HG02798 (cell line): ENCODE results near the gene RNASEL.

Experiments
- ATAC-seq: cut with Tn5 transposase; IDR thresholded peaks from one replicate; pipeline ENCODE4 v1.9.1; 2021; ENCODE audit warnings: mild to moderate bottlenecking; ENCODE audit not compliant: unreplicated experiment, poor library complexity

RNASEL gene

DNA sequence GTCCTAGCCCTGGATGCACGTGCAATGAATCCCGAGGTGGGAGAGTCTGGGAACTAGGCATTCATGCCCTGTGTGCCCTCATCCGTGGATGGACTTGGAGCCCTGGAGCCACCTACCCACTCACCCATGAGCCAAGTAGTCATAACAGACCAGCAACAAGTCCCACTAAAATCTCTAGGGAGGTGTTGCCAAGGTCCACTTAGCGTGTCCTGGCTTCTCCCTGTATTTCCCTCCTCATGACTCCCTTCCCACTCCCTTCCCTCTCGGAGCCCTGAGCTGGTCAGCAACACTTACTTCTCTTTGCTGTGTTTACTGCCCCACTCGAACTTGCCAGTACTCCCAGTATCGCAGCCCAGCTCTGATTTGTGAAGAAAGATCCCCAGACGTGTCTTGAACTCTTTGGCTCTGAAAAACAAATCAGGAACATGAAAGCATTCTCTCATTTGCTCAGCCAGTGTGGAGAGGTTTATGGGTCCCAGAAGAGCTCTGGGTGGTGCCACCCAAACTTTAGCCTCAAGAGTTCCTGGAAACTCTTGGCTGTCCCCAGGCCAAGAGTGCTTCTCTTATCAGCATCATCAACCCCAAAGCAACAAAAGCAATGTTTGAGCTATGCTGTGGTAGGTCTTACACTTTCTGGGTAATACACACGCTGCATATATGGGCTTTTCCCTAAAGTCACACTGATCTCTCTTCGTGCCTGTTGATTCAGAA is 14.0 kb upstream of the RNASEL start:
- no peak for ATAC-seq

DNA sequence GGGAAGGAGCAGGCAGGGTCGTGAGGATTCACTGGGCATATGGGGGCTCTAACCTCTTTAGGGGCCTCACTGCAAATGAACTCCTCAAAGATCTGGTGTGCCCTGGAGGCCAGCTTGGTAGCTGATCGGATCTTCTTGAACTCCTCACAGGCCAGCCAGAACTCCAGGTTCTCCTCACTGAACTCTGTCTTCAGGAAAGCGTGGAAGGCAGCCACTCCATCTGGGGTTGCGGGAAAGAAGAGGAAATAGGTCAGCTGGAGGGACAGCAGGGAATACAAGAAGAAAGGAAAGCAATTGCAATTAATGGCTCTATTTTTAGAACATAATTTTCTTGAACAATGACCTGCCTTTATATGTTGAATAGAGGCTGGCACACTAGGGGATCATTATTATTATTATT is 12.9 kb upstream of the RNASEL start:
- no peak for ATAC-seq

DNA sequence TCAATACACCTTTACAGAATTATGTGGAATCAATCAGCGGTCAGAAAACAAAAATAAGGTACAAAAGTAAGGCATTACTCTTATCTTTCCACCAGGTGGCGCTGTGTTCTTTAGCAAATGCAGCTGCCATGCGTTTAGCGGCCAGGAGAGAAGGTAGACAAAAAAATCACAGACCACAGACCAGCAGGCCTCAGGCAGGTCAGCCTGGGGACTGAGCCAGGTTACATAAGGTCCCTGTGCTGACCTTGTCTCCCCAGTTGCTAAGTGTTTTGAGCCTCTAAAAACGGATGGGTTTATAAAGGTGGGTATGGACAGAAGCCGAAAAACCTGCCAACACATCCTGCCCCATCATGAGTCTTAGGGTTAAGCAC is 12.3 kb upstream of the RNASEL start:
- no peak for ATAC-seq

DNA sequence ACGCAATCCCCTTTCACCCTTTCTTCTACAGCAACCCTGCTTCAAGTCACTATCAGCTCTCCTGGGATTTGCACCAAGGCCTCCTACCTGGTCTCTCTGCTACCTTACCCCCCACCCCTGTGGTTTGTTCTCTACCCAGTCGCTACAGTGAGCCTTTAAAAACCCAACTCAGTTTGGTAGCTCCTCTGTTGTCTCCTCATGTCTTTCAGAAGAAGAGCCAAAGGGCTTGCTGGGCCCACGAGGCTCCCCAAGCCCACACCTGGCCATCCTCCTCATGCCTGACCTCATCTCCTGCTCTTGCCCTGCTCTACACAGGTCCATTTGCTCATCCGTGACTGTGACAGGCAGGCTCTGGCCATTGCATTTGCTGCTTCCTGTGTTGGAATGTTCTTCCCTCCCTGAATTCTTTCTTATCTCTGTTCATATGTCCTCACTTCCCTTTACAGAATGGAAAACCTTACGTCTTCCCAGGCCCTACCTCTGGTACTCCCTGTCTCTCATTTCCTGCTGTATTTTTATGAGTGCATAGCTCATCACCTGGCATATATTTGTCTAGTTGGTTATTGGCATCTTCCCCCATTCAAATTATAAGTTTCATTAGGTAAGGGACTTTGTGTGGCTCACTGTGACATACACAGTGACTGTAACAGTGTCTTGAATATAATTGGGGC is 11.8 kb upstream of the RNASEL start:
- ATAC-seq = no peak

DNA sequence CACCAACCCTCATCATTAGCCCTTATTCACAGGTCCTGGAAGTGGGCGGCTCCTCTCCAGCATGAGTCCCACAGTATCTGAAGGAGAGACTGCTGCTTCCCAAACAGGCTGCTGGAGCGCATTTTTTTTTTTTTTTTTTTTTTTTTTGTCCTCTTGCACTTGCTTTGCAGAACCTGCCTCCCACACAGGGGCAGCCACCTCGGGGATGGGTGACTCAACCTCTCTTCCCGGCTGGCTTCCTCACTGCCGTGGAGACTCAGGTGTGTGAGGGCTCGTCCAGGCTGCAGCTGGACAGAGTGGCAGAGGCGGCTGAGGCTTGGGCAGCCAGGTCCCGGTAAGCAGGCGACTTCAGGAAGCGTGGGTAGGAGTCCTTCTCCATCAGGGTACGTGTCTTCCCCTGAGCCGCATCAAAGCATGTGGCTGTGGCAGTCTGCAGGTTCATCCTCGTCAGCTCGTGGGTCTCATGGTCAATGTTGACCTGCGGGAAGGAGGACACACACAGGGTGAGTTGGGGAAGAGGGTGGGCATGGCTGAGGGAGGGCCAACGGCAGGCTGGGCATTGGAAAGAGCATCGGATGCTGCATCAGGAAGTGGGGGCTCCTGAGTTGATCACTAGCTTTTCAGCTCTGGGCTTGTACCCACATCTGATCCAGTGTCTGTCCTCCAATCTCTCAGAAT is 11.1 kb upstream of the RNASEL start:
- no peak for ATAC-seq

DNA sequence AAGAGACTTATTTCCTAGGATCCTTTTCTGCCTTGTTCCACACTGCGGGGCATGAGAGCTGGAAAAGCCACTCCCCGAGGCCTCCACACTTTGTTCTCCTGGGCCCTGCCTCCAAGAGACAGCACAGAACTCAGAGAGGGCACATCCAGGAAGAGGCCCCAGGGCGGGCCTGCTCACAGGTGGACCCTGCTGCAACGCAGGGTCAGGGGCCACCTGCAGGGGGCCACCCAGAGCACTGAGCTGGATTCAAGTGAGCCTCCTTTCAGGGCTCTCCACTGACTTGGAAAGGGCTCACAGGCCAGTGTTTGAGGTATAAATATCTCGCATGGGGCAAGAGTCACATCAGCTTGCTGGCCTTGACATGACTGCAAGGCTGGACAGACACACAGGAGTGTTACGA is 10.3 kb upstream of the RNASEL start:
- ATAC-seq = no peak

DNA sequence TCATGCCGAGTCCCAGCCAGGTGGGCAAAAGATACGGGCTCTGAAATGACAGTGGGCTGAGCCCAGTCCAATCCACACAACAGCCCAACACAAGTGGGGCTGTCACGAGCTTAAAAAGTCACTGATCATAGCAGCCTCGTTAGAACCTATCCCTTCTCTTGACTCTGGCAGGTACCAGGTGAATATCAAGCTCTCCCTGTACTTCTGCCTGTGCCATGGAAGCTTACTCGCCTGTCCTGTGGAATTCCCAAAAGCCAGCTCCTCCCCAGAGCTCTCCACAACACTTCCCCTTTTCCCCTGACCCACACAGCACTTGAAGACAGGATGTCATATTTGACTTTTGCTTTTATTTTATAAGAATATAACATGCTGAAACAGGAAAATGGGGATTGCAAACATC is 9.2 kb upstream of the RNASEL start:
- ATAC-seq = no peak

DNA sequence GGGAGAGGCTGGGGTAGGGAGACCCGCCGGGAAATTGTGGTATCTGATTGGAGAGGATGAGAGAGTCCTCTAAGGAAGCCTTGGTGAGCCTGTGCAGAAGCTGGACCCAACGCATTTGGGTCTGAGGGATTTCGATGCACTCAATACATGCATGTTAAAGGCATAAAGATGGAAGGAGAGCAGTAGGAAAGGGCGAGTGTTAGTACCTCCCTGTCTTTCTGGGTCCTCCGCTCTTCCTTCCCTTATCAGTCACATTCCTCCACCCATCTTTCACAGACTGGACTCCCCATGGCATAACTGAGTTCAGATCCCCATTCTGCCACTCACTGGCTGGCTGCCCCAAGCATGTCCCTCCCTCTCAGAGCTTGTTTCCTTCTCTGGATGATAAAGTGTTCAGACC is 7.9 kb upstream of the RNASEL start:
- ATAC-seq = no peak

DNA sequence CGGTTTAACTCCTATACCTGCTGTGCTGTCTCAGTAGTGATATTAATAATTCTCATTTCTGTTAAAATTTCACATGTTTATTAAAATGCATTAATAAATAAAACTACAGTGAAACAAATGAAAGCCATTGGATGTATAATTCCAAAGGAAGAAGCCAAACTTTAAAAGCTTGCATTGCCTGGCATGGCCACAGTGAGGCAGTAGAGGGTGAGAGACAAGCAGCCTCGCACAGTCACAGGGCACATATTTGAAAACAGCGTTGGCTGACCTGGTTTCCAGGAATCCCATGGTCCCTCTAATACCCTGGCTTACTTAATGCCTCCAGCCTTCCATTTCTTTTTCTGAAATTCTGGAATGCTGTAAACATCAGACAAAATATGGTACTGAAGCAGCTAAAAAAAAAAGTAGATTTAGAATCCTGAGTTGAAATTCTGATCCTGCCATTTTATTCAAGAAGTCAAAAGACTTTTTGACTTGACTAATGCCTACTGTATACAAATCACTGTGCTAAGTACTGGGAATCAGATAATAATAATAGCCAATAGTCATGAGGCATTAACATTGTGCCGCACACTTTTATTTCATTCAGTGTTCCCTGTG is 6.7 kb upstream of the RNASEL start:
- peak; percentile 39 for ATAC-seq

DNA sequence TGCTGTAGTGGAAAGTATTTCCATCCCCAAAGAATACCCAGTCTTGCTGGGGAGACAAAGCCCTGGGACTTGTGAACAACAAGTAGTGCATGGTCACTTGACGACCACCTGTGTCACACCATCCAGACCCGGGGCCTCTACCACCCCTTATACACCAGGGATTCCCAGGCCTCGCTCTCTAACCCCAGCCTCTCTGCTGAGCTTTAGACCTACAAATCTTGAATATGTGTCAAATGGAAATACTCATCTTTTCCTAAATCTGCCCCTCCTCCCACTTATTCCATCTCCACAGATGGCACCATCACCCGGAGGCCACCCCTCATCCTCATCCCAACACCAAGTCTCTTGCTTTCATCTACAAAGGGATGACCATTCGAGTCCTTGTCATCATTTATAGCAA is 875 bp upstream of the RNASEL start:
- no peak for ATAC-seq

DNA sequence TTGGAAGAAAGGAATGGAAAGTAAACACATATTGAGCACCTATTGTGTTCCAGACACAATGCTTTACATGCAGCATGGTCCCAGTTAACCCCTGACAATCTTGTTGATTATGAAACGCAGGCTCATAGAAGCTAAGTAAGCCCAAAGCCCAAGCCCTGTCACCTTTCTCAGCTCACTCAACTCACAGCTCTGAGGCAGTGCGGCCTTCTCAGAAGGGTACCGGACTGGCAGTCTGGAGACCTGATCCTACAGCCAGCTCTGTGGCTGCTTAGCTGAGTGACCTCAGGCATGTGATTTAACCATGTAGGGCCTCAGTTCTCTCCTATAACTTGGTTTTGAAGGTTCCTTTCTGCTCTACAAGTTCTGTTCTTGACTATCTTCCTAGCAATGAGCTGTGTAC is 464 bp upstream of the RNASEL start:
- ATAC-seq = no peak

DNA sequence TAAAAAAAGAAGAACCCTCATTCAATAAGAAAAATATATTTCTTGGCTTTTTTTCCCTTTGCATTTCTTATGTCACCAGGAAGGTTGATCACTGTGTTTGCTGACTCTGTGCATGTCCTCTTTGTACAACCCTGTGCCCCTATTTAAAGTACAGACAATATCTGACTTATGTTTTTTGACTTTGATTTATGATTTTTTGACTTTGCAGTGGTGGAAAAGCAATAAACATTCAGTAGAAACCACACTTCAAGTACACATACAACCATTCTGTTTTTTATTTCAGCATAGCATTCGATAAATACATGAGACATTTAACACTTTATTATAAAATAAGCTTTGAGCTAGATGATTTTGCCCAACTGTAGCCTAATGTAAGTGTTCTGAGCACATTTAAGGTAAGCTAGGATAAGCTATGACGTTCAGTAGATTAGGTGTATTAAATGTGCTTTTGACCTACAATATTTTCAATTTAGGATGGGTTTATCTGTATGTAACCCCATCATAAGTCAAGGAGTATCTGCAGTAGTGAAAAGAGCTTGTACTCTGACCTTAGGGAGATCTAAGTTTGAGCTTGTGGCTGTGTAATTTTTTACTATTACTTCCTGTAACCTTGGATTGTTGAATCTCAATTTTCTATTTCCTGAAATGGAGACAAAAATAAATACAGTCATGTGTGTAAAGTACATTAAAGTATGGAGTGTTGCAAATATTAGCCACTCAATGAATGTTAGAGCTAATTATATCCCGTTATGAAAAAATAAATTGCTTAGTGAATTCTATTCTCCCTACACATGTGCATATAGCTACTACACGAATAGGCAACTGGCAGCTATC is 1.2 kb downstream of the RNASEL start:
- no peak for ATAC-seq

DNA sequence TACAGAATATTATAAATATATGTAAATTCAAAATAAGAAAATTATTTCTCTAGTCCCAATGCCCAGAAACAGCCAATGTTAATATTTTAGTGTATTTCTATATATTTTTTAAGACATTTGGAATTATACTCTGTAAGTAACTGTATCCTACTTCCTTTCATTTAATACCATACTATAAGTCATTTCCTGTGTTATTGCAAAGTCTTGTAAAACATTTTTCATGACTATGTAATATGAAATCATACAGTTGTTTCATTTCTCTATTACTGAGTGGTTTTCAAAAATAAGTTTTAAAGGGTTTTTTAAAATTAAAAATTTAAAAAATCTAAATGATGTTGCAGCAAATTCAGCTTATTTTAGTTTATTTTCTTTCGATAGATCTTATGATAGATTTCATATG is 2.0 kb downstream of the RNASEL start:
- ATAC-seq = no peak

DNA sequence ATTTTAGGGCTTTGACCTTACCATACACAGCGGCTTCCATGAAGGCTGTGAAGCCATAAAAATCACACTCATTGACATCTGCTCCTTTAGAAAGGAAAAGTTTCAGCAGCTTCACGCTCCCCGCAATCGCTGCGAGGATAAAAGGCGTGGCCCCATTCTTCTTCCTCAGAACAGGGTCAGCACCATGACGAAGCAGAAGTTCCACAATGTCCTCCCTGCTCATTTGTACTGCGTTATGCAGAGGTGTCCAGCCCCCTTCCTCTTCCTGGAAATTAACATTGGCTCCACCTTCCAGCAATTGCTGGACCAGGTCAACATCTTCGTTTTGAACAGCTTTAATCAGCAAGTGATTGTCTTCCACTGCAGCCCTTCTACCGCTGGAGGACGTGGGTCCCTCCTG is 2.7 kb downstream of the RNASEL start:
- ATAC-seq = no peak

DNA sequence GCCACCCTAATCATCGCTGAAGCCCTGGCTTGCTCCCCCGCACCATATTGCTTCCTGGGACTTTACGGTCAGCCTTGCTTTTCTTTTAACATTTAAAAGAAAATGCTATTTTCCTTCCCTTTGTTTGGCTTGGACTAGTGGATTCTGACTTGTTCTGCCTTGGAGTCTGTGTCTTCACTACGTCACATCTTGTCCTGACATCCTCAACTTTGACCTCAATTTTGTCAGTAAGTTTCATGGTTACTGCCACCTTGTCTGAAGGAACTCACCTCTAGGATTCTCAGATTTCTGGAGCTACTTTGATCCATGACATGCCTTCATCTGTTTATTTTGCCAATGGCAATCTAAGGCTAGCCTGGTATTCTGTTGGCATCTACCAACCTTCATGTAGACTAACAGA is 4.3 kb downstream of the RNASEL start:
- no peak for ATAC-seq

DNA sequence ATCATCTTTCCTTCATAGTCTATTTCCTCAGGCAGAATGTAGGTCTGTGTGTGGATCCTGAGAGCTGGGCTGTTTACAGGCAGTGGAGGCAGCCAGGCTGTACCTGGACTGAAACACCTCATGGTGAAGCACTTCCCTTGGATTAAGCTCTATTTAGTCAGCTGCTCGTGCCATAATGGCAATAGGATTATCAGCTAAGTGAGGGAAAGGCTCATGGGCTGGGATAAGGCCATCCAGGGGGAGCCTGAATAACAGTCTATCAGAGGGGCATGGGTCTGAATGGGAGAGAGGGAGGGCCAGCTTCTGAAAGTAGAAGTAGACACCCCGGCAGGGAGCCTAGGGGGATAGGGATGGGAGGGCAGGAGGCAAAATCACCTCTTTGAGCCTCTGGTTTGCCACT is 8.3 kb downstream of the RNASEL start:
- no peak for ATAC-seq

DNA sequence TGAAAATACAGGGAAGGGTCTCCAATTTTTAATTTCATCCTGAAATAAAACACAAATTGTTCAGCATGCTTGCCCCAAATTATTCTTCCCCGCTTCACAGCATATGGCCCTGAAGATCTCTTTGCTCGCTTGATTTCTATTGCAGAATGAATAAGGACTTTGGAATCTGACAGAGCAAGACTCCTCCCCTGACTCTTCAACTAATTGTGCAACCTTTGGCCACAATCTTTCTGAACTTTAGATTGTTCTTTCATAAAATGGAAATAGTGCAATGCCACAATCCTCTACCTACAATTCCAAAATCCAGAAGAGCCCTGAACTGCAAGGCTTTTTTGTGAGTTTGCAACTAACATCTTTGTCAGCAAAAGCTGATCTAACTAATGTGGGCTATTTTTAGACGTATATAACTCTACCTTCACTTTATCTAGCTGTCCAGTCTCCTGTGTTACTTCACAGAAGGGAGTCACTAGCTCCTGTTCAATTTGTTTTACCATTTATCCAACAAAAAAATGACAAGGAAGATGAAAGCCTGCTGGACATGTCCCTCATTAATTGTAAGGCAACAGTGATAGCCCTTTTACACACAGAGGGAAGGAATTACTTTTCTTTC is 13.4 kb downstream of the RNASEL start:
- no peak for ATAC-seq

DNA sequence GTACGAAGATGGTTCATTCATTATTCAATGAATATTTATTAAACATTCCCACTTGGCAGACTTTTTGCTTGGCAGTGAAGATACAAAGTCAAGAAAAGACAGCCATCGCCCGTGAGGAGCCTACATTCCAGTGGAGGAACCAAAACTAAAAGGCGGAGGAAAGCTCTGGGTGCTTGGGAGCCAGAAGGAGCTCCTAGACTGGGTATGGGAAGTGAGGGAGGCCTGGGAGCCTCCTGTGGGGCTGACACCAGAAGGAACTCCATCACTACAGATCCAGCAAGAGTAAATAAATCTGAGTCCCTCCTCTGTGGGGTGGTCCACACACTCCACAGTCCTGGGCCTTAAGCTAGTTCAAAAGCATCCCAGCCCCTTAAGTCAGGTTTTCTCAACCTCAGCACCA is 14.9 kb downstream of the RNASEL start:
- ATAC-seq = no peak

DNA sequence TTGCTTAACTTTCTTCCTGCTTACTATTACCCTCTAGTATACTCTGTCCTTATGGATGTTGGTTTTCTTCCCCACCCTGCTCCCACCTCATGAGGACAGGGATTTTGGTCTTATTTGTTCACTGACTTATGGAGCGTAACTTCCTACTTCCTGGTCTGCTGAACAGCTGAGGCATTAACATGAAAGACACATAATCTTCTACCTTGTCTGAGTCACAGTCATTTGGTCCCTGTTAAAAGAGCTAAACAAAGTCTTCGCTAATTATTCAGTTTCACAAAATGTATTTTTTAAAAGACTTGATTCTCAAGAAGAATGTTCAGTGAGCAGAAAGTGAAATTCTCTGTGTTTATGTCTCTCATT is 18.5 kb downstream of the RNASEL start:
- ATAC-seq = no peak

DNA sequence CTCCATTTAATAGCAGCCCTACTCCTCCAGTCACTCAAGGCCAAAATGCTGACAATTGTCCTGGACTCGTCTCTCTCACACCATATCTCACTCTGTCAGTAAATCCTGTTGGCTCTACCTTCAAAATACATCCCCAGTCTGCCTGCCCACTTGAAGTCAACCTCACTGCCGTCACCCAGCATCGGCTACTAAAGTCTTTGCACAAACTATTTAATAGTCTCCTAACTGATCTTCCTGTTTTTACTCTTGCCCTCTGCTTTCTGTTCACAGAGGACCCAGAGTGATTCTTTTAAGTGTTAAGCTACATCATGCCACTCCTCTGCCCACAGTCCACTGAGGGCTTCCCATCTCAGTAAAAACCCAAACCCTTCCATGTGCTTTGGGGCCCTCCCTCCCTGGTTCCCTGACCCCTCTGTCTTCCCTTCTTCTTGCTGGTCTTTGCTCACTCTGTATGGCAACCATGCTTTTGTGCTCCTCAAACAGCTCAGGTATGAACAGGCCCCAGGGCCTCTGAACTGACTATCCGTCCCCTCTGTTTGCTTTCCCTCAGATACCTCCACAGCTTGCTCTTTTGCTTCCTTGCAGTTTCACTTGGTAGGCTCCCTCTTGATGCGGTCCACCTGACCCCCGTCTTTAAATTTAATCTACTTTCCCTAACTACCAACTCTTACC is 19.0 kb downstream of the RNASEL start:
- no peak for ATAC-seq
